K562 (cell line): Measurements from ENCODE around the gene SGK1. TPM values are rescaled to one million over a fixed set of nuclear protein-coding genes. Genes with fewer than 3 reads are reported as not detected.

Source experiments
- ATAC-seq: fragments of 200-7000 bp; cut with Tn5 transposase; 3 replicates; pipeline ENCODE4 v1.9.1; 2020; ENCODE audit warnings: moderate library complexity
- BruUV-seq: library from RNA; stranded (reverse); fragments of 400-500 nt; replicated peaks from 2 replicates; lab custom pipeline; 2021; lab: Mats Ljungman, UMichigan
- CTCF ChIA-PET: fragments of 300-600 bp; formaldehyde crosslinking; extraction: SDS; loops from one replicate; lab custom pipeline; 2021; ENCODE audit warnings: low intra/inter-chr PET ratio; lab: Yijun Ruan, JAX
- POLR2A ChIA-PET: fragments of 300-600, 350-650 bp; sonication (Branson Sonifier 250); formaldehyde crosslinking; extraction: SDS; loops from one replicate; lab custom pipeline; 2021; ENCODE audit warnings: antibody characterized with exemption, inconsistent platforms; lab: Yijun Ruan, JAX
- DNase-seq, 4 experiments: peaks; one replicate each; pipeline versions ENCODE4 v3.0.0 to v3.0.0-alpha.2; 2011 to 2018; ENCODE audit warnings: low spot score in 3 of 4, mixed read lengths in 3 of 4; ENCODE audit errors: extremely low read depth in 1 of 4
- FAIRE-seq: peaks from 2 replicates; lab custom pipeline; 2011; peaks lifted over from hg19 to GRCh38; lab: Jason Lieb, UNC
- H2AFZ ChIP-seq: 2 replicates; pipeline ENCODE4 v1.6.0; 2011; ENCODE audit warnings: low read depth, low read length, control low read depth, inconsistent platforms
- H3K27ac ChIP-seq: fragments of 200-600 bp; 3 replicates; pipeline ENCODE4 v1.8.0; 2011; ENCODE audit warnings: low read depth, mild to moderate bottlenecking, control low read depth, inconsistent platforms, low read length, moderate library complexity, mixed read lengths; ENCODE audit errors: extremely low read depth
- H3K27me3 ChIP-seq, 2 experiments: fragments of 300-600 bp in 1 of 2; 2 replicates in 1 of 2; 3 replicates in 1 of 2; pipeline versions ENCODE4 v1.6.0 to v1.8.0; 2011; ENCODE audit warnings: inconsistent platforms in 2 of 2, low read length in 2 of 2, mild to moderate bottlenecking in 1 of 2, mixed read lengths in 1 of 2, moderate library complexity in 1 of 2; ENCODE audit not compliant: control insufficient read depth in 2 of 2, insufficient read depth in 2 of 2
- H3K36me3 ChIP-seq: fragments of 300-600 bp; 3 replicates; pipeline ENCODE4 v1.8.0; 2011; ENCODE audit warnings: mild to moderate bottlenecking, low read length, inconsistent platforms; ENCODE audit not compliant: control insufficient read depth, insufficient read depth
- H3K4me1 ChIP-seq, 2 experiments: fragments of 200-600 bp in 1 of 2; replicated peaks in 1 of 2; 2 replicates in 1 of 2; 3 replicates in 1 of 2; pipeline versions ENCODE4 v1.5.1 to v1.8.0; 2011; ENCODE audit warnings: inconsistent platforms in 2 of 2, low read length in 2 of 2, mild to moderate bottlenecking in 1 of 2, mixed read lengths in 1 of 2, moderate library complexity in 1 of 2; ENCODE audit not compliant: control insufficient read depth in 2 of 2, insufficient read depth in 2 of 2
- H3K4me2 ChIP-seq: 2 replicates; pipeline ENCODE4 v1.6.1; 2011; ENCODE audit warnings: low read length, control low read depth, inconsistent platforms, mixed read lengths; ENCODE audit not compliant: insufficient read depth
- H3K4me3 ChIP-seq: fragments of 200-600 bp; sonication (generic), shearing (Covaris generic); 2 replicates; pipeline ENCODE4 v1.5.1; 2016; ENCODE audit warnings: control low read depth, inconsistent platforms
- H3K79me2 ChIP-seq: fragments of 200-600 bp; 3 replicates; pipeline ENCODE4 v1.8.0; 2011; ENCODE audit warnings: low read length, inconsistent platforms; ENCODE audit not compliant: control insufficient read depth, insufficient read depth
- H3K9ac ChIP-seq, 2 experiments: 2 replicates each; pipeline versions ENCODE4 v1.6.0 to v1.6.1; 2011; ENCODE audit warnings: low read depth in 2 of 2, low read length in 2 of 2, control low read depth in 1 of 2, inconsistent platforms in 1 of 2, mild to moderate bottlenecking in 1 of 2, mixed read lengths in 1 of 2; ENCODE audit not compliant: insufficient read depth in 1 of 2
- H3K9me1 ChIP-seq: one replicate; pipeline ENCODE4 v1.6.0; 2011; ENCODE audit warnings: inconsistent platforms, mild to moderate bottlenecking, low read length, moderate library complexity; ENCODE audit not compliant: control insufficient read depth, insufficient read depth
- H3K9me3 ChIP-seq: replicated peaks from 2 replicates; pipeline ENCODE4 v1.5.1; 2011; ENCODE audit warnings: low read depth, low read length, inconsistent platforms; ENCODE audit not compliant: control insufficient read depth, insufficient read depth
- H4K20me1 ChIP-seq: replicated peaks from 2 replicates; pipeline ENCODE4 v1.6.1; 2011; ENCODE audit warnings: low read length, inconsistent platforms, mixed read lengths; ENCODE audit not compliant: control insufficient read depth, insufficient read depth
- RNF219 ChIP-seq: fragments of 250-450 bp; sonication (Bioruptor Pico); IDR thresholded peaks from 2 replicates; pipeline ENCODE4 v1.5.0; 2022; ENCODE audit warnings: mild to moderate bottlenecking
- SIRT6 ChIP-seq: IDR thresholded peaks from one replicate; pipeline ENCODE4 v1.6.1; 2012; ENCODE audit warnings: low read depth, mild to moderate bottlenecking, control low read depth, inconsistent platforms, low read length, moderate library complexity
- ZBTB43 ChIP-seq: sonication (generic); formaldehyde crosslinking; IDR thresholded peaks from 2 replicates; pipeline ENCODE4 v1.8.0; 2023; ENCODE audit warnings: mild to moderate bottlenecking, missing genetic modification reagents
- WGBS: fragments of 100-300 bp; shearing (Covaris generic); methylation state at CpG from one replicate; pipeline ENCODE4 v1.1.6; 2016; ENCODE audit warnings: low coverage, mixed read lengths; ENCODE audit not compliant: insufficient coverage; ENCODE audit errors: missing lambda C conversion rate; 5-methylcytosine and 5-hydroxymethylcytosine counted together
- in situ Hi-C: fragments of 300-500 bp; cut with MboI; formaldehyde crosslinking; loops from 4 replicates; pipeline ENCODE4 v1.15.0; 2018; ENCODE audit warnings: inconsistent platforms, mixed read lengths
- intact Hi-C: fragments of 100-400 bp; cut with micrococcal nuclease; formaldehyde crosslinking; loops from 2 replicates; pipeline ENCODE4 v1.14.2; 2022
- polyA plus RNA-seq, 8 experiments: library from polyadenylated mRNA; depleted of rRNA in 4 of 8; stranded (reverse) in 5 of 8; unstranded in 3 of 8; fragments of >200 nt; fragmentation: Nextera tagmentation in 2 of 8; fragmentation: Illumina TruSeq in 1 of 8; extraction: Ambion mirVana in 2 of 8; extraction: Trizol in 1 of 8; gene quantifications; 2 replicates each; pipeline versions ENCODE4 v1.2.1 to v1.2.3, GENCODE V29; 2011 to 2014; ENCODE audit warnings: inconsistent platforms in 1 of 8, missing spikeins in 1 of 8
- total RNA-seq, 7 experiments: library from RNA; depleted of rRNA in 6 of 7; stranded (reverse); fragments of >200 nt in 6 of 7; fragmentation: Illumina TruSeq in 2 of 7; extraction: Trizol in 2 of 7; gene quantifications; 2 replicates each; pipeline versions ENCODE4 v1.2.1 to v1.2.3, GENCODE V29; 2011 to 2021; ENCODE audit warnings: low replicate concordance in 1 of 7

SGK1 gene
- total and polyA plus RNA-seq, 9 of the 15 experiments (the other 6 are each of a cell fraction or from before 2014, with no cell fraction given), result 3.5 to 7.2 (median 3.9) TPM

GRCh38 chr6:134307075-134307474, 10.8 kb downstream of the SGK1 start:
- Histone ChIP-seq H3K9me3 (no peaks in the 10 kb centered on the region), H3K4me3 (no peak overlapping the region), H3K9me1 (no peaks in the 10 kb centered on the region), H3K36me3 (no peaks in the 10 kb centered on the region), H3K79me2 (no peaks in the 10 kb centered on the region), H3K4me2 (no peak overlapping the region), H3K27me3 (no peaks in the 10 kb centered on the region), H4K20me1 (no peaks in the 10 kb centered on the region), H2AFZ (no peak overlapping the region), H3K4me1 (no peaks in the 10 kb centered on the region; a peak in 1 of 5 replicates), H3K9ac (no peak overlapping the region), H3K27ac (no peak overlapping the region)
- DNase-seq (no peak), ATAC-seq (no peak), FAIRE-seq (no peak)
- 75% methylated on average over 6 of the region's 6 CpGs for WGBS
- CTCF ChIA-PET, result no interaction called here
- intact Hi-C loops, result no loop called here
- POLR2A ChIA-PET, result interaction anchor here (0.6 kb wide), 1 partner anchor 11 kb away, joined by 3 read pairs; the partner anchor contains the start of gene SGK1
- TF ChIP-seq RNF219 (CRISPR knock-in tag), result no peak
- no peak for TF ChIP-seq ZBTB43 (CRISPR knock-in tag)
- no peak for TF ChIP-seq SIRT6
- in situ Hi-C loops, result no loop called here
- BruUV-seq, result no TSS peak
